NCI-H1105 treated with DMSO at 0.1 percent for 48 hours (cell line): Measurements from ENCODE around the gene CABLES1.

Experiments
- DNase-seq: peaks from one replicate; lab custom pipeline; 2025; lab: John Stamatoyannopoulos, UW

The CABLES1 gene

GRCh38 chr18:23241833-23242496 lies 106.7 kb downstream of the CABLES1 start:
- DNase-seq, result peak; percentile 89

- peak; percentile 20 for DNase-seq
Observed at GRCh38 chr18:23243178-23243577, 107.9 kb downstream of the CABLES1 start.

GRCh38 chr18:23243816-23244215 lies 108.5 kb downstream of the CABLES1 start:
- DNase-seq, result no peak

- DNase-seq, result peak; percentile 9
Observed at GRCh38 chr18:23244401-23244800, 109.1 kb downstream of the CABLES1 start.

GRCh38 chr18:23245461-23245860 lies 110.2 kb downstream of the CABLES1 start:
- no peak for DNase-seq

DNA sequence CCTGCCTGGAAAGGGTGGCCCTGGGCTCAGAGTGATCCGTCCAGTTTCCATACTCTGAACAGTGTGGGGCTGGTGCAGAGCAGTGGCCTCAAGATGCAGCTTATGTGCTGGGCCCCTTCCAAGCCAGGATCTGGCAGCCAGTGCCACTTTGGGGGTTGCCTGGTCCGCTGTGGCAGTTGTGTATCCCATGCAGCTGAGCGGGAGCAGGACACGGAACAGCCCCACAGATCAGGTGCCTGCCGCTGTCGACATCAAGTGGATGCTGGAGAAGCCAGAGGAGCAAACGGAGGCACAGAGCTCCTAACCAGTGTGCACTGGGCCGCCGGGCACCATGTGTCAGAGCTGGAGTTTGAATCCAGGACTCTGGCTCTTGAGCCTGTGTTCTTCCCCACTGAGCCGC lies 112.0 kb downstream of the CABLES1 start:
- DNase-seq, result no peak

GRCh38 chr18:23247896-23248295 lies 112.6 kb downstream of the CABLES1 start:
- DNase-seq, result no peak

DNA sequence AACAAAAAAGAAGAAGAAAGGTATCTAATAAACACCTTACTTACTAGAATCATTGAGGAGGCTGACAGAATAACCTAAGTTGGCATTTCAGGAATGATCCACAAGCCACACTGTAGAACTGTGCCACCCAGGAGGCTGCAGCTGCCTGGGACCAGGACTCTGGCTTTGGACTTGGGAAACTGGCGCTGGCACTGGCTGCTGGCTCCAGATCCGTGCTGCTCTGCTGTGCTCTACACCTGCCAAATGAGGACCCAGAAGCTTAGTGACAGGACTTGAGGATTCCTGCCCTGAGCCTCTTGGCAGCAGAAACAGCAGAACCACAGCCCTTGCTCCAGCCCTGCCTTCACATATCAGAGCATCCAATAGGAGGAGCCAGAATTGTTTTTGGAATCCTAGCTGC lies 113.5 kb downstream of the CABLES1 start:
- DNase-seq, result no peak

DNA sequence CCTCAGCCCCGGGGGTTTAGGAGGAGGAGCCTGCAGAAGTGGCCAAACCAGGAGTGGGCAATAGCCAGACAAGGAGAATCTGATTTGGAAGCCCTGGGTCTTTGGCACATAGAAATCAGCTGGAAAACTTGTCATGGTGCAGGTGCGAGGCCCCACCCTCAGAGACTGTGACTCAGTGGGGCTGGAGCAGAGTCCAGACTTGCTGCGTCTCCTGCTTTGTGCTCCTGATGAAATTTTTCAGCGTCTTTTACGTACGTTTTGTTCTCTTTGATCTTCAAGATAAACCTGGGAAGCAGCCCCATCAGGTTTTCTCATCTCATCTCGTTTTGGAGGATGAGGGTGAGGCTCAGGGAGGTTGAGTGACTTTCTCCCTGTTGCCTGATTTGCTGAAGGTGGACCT lies 114.1 kb downstream of the CABLES1 start:
- DNase-seq, result no peak

- DNase-seq, result no peak
Observed at GRCh38 chr18:23250893-23251656, 115.8 kb downstream of the CABLES1 start.

- no peak for DNase-seq
Observed at GRCh38 chr18:23253630-23254029, 118.3 kb downstream of the CABLES1 start.

GRCh38 chr18:23257137-23257536 lies 121.9 kb downstream of the CABLES1 start:
- no peak for DNase-seq

GRCh38 chr18:23257686-23258565 lies 122.6 kb downstream of the CABLES1 start:
- DNase-seq, result no peak

DNA sequence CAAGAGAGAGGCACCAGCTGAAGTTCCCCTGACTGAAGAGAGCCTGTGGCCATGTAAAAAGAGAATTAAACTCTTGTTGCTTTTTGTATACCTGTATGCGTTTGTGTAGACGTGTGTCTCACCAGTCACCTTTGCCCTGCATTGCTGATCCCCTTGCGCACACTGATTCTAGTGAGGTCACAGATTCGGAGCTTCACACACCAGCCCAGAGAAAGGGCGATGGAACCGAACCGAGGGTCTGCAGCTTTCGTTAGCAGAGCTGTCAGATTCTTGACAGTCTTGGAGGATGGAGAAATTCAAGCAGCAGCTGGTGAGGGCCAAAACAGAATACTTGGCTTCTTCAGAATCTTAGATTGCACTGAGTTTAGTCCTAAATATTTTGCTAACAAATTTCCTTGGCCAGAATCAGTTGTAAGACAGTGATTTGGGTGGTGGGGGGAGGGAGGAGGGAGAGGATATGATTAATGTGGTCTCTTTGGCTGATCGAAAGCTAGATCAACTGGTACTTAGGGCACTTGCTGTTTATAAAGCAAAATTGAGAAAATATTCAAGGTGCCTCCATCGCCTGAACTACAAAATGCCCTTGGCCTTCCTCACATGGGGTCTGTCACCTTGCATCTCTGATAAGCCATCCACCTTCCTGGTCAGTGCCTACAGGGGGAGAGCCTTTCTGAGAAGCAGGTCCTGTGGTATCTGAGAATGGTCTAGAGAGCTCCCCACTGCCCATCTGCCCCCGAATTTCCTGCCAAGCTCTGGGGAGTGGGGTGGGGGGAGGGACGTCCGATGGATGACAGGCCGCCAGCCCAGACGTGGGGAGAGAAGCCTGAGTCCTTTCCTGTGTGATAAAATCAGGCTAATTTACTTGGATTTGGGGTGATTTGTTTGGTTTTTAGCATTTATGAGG lies 123.5 kb downstream of the CABLES1 start:
- no peak for DNase-seq

- DNase-seq, result peak; percentile 93
Observed at GRCh38 chr18:23259701-23260681, 124.7 kb downstream of the CABLES1 start.

GRCh38 chr18:23260926-23261590 lies 125.8 kb downstream of the CABLES1 start:
- DNase-seq, result no peak

- DNase-seq, result no peak
Observed at GRCh38 chr18:23263551-23264235, 128.4 kb downstream of the CABLES1 start.

- no peak for DNase-seq
Observed at GRCh38 chr18:23265682-23266399, 130.6 kb downstream of the CABLES1 start.
